ENCODE results near the gene LAG3. TPM values are rescaled to one million over a fixed set of nuclear protein-coding genes. Genes with fewer than 3 reads are reported as not detected.

LAG3 gene
- polyA plus RNA-seq, 1 of the 3 experiments (the other 2 are of a cell fraction): 0.72 TPM

GRCh38 chr12:6774499-6775062 lies 2.3 kb downstream of the LAG3 start:
- CTCF ChIA-PET: interaction anchor here (1.0 to 15.2 kb wide), 4 partner anchors 7 to 51 kb away, joined by 3 to 343 read pairs (median 50); partner anchors contain the start of genes MLF2 and PTMS
- no peaks in the 10 kb centered on the region for H3K9me3 ChIP-seq
- TF ChIP-seq USF1 (IDR thresholded peaks at IDR 0.05; ENCODE audit: borderline replicate concordance, low read depth): no peak
- TF ChIP-seq FOXM1 (IDR thresholded peaks at IDR 0.05; ENCODE audit: low read depth): no peak
- TF ChIP-seq RFX5 (IDR thresholded peaks at IDR 0.05; ENCODE audit: low read length): no peak
- no peak for TF ChIP-seq TAF1 (IDR thresholded peaks at IDR 0.05; ENCODE audit: borderline replicate concordance, low read depth, low read length)
- TF ChIP-seq RCOR1 (IDR thresholded peaks at IDR 0.05; ENCODE audit: low read length): no peak
- no peak for TF ChIP-seq IRF3 (IDR thresholded peaks at IDR 0.05; ENCODE audit: low read depth, low read length)
- no peak for TF ChIP-seq CHD2 (IDR thresholded peaks at IDR 0.05; ENCODE audit: low read length, partially characterized antibody)

GRCh38 chr12:6775185-6776174 lies 3.2 kb downstream of the LAG3 start:
- CTCF ChIA-PET: interaction anchor here (1.7 to 15.2 kb wide), 3 partner anchors 8 to 50 kb away, joined by 8 to 343 read pairs (median 91); partner anchors contain the start of genes MLF2 and PTMS
- Histone ChIP-seq H3K4me2 (no peak overlapping the region), H3K27ac (ENCODE audit: low read depth in 2 of 2, low read length in 1 of 2) (no peak overlapping the region), H2AFZ (ENCODE audit: low read depth) (no peak overlapping the region), H3K36me3 (replicated peaks in 1 of 2; ENCODE audit: control insufficient read depth in 1 of 2, insufficient read depth in 2 of 2, low read length in 1 of 2) (peaks cover 17 to 18% of the 10 kb centered on the region in 2 experiments), H3K9ac (no peak overlapping the region), H3K79me2 (ENCODE audit: insufficient read depth) (no peaks in the 10 kb centered on the region), H3K9me2 (no peaks in the 10 kb centered on the region), H3K4me1 (ENCODE audit: control insufficient read depth in 1 of 2, insufficient read depth in 2 of 2, low read depth in 1 of 2, low read length in 1 of 2) (peaks cover 0 to 18% of the 10 kb centered on the region in 2 experiments; a peak in 1 of 4 replicates), H3K4me3 (ENCODE audit: low read depth in 2 of 2, low read length in 1 of 2) (no peak overlapping the region), H4K20me1 (ENCODE audit: insufficient read depth) (0 out of 2 replicates have a peak, but pooled peaks cover 6% of the 10 kb centered on the region), H3F3A (replicated peaks; ENCODE audit: insufficient read depth) (peaks cover 16% of the 10 kb centered on the region), H3K9me3 (no peaks in the 10 kb centered on the region), H3K27me3 (ENCODE audit: insufficient read depth) (no peaks in the 10 kb centered on the region)
- TF ChIP-seq POLR2AphosphoS5 (IDR thresholded peaks at IDR 0.05; ENCODE audit: low read depth, low read length) (no peak), GABPA (IDR thresholded peaks at IDR 0.05; ENCODE audit: low read depth) (no peak), EP300 (IDR thresholded peaks at IDR 0.05; ENCODE audit: borderline replicate concordance in 1 of 2, low read depth in 1 of 2, low read length in 1 of 2) (no peak), YY1 (IDR thresholded peaks at IDR 0.05; ENCODE audit: low read depth) (no peak), NRF1 (IDR thresholded peaks at IDR 0.05; ENCODE audit: low read depth, low read length) (no peak), FOXJ3 (CRISPR knock-in tag; IDR thresholded peaks at IDR 0.05) (no peak), ELF1 (IDR thresholded peaks at IDR 0.05) (no peak), RFX5 (IDR thresholded peaks at IDR 0.05; ENCODE audit: low read length) (no peak), FOSL2 (IDR thresholded peaks at IDR 0.05; ENCODE audit: borderline replicate concordance, low read depth) (no peak), GATA2 (CRISPR knock-in tag; IDR thresholded peaks at IDR 0.05) (no peak), MAX (IDR thresholded peaks at IDR 0.05; ENCODE audit: low read depth) (no peak), CHD2 (IDR thresholded peaks at IDR 0.05; ENCODE audit: low read length, partially characterized antibody) (no peak), JUND (IDR thresholded peaks at IDR 0.05) (no peak), SIN3A (IDR thresholded peaks at IDR 0.05; ENCODE audit: borderline replicate concordance, low read depth, low read length) (no peak), TAF1 (IDR thresholded peaks at IDR 0.05; ENCODE audit: borderline replicate concordance, low read depth, low read length) (no peak)
- no peak for DNase-seq
- POLR2A ChIA-PET: interaction anchor here (3.5 kb wide), 1 partner anchor 8 kb away, joined by 31 read pairs; the partner anchor contains the start of gene PTMS
- 84% methylated on average over 16 of the region's 16 CpGs for WGBS (ENCODE audit: low lambda C conversion rate)

More at GRCh38 chr12:6774499-6775062, 2.3 kb downstream of the LAG3 start:
- WGBS (ENCODE audit: low lambda C conversion rate): 98% methylated on average over 13 of the region's 15 CpGs
- H3K4me1 ChIP-seq (ENCODE audit: control insufficient read depth in 1 of 2, insufficient read depth in 2 of 2, low read depth in 1 of 2, low read length in 1 of 2): peaks cover 0 to 22% of the 10 kb centered on the region in 2 experiments; a peak in 1 of 4 replicates
- peaks cover 20% of the 10 kb centered on the region in 2 experiments for H3K36me3 ChIP-seq (replicated peaks in 1 of 2; ENCODE audit: control insufficient read depth in 1 of 2, insufficient read depth in 2 of 2, low read length in 1 of 2)
- H3K4me2 ChIP-seq: no peak overlapping the region
- peaks cover 15% of the 10 kb centered on the region for H3F3A ChIP-seq (replicated peaks; ENCODE audit: insufficient read depth)
- POLR2A ChIA-PET: no interaction called here
- no peak for DNase-seq
- H3K27me3 ChIP-seq (ENCODE audit: insufficient read depth): no peaks in the 10 kb centered on the region
- no peak overlapping the region for H2AFZ ChIP-seq (ENCODE audit: low read depth)
- H3K27ac ChIP-seq (ENCODE audit: low read depth in 2 of 2, low read length in 1 of 2): no peak overlapping the region
- H3K9ac ChIP-seq: no peak overlapping the region
- H3K4me3 ChIP-seq (ENCODE audit: low read depth in 2 of 2, low read length in 1 of 2): no peak overlapping the region
- H3K9me2 ChIP-seq: no peaks in the 10 kb centered on the region
- H3K79me2 ChIP-seq (ENCODE audit: insufficient read depth): peaks cover 9% of the 10 kb centered on the region
- H4K20me1 ChIP-seq (ENCODE audit: insufficient read depth): peaks cover 12% of the 10 kb centered on the region
